Upper lobe of left lung (tissue), 4 donors: ENCODE results near the gene PIR.

Source experiments
- POLR2A ChIP-seq, 4 donors: fragments of 450-650 bp; IDR thresholded peaks; one replicate each; pipeline ENCODE4 v1.5.1; 2016 to 2017; ENCODE audit warnings: antibody characterized with exemption in 4 of 4, mild to moderate bottlenecking in 2 of 4
- TF ChIP-seq, protein P1 (sequence below), 6 experiments: fragments of 450-650 bp in 4 of 6; fragments of 200-600 bp in 2 of 6; sonication (generic) in 2 of 6; IDR thresholded peaks; one replicate each; pipeline ENCODE4 v1.5.1; 2016 to 2019; ENCODE audit warnings: antibody characterized with exemption in 6 of 6

- TF ChIP-seq, protein P1, sequence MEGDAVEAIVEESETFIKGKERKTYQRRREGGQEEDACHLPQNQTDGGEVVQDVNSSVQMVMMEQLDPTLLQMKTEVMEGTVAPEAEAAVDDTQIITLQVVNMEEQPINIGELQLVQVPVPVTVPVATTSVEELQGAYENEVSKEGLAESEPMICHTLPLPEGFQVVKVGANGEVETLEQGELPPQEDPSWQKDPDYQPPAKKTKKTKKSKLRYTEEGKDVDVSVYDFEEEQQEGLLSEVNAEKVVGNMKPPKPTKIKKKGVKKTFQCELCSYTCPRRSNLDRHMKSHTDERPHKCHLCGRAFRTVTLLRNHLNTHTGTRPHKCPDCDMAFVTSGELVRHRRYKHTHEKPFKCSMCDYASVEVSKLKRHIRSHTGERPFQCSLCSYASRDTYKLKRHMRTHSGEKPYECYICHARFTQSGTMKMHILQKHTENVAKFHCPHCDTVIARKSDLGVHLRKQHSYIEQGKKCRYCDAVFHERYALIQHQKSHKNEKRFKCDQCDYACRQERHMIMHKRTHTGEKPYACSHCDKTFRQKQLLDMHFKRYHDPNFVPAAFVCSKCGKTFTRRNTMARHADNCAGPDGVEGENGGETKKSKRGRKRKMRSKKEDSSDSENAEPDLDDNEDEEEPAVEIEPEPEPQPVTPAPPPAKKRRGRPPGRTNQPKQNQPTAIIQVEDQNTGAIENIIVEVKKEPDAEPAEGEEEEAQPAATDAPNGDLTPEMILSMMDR (IDR thresholded peaks at IDR 0.05) = no peak
- TF ChIP-seq POLR2A (IDR thresholded peaks at IDR 0.05) = no peak
These were observed 142.7 kb downstream of the PIR start for GRCh38 chrX:15350329-15350996.
